GM12801 (cell line): ENCODE results near the gene NAA30.

Experiments used
- TF ChIP-seq, protein P1 (sequence below): IDR thresholded peaks from one replicate; pipeline ENCODE4 v1.5.1; 2011; ENCODE audit warnings: control low read depth; ENCODE audit not compliant: insufficient read length; ENCODE audit errors: extremely low read depth

The NAA30 gene

DNA sequence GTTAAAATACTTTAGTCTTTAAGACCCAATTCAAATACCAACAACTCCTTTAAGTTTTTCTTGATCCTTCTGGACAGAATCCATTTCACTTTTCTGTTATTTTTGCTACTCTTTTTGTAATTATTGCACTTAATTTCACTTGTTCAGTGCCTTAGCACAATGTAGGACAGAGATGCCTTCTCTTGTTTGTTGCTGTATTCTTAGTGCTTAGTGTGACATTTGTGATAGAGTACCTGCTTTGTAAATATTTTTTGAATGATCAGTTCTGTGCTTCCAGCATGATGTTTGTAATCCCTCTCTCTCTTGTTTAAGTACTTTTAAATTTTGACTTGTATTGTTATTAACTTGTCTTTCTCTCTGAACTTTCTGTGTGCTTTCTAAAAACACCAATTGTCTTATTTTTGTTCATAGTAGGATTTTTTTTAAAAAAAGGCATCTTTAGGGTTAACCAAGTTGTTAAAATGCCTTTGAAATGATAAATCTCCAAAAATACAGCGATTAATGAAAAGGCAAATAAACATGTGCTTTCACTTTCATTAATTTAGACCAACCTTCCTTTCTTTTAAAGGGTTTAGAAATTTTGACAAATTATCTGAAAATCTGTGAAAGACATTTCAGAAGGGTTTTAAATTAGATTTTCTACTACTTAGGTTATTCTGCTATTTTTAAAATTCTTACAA is 11.9 kb downstream of the NAA30 start:
- TF ChIP-seq, protein P1, sequence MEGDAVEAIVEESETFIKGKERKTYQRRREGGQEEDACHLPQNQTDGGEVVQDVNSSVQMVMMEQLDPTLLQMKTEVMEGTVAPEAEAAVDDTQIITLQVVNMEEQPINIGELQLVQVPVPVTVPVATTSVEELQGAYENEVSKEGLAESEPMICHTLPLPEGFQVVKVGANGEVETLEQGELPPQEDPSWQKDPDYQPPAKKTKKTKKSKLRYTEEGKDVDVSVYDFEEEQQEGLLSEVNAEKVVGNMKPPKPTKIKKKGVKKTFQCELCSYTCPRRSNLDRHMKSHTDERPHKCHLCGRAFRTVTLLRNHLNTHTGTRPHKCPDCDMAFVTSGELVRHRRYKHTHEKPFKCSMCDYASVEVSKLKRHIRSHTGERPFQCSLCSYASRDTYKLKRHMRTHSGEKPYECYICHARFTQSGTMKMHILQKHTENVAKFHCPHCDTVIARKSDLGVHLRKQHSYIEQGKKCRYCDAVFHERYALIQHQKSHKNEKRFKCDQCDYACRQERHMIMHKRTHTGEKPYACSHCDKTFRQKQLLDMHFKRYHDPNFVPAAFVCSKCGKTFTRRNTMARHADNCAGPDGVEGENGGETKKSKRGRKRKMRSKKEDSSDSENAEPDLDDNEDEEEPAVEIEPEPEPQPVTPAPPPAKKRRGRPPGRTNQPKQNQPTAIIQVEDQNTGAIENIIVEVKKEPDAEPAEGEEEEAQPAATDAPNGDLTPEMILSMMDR = no peak

- TF ChIP-seq, protein P1 = no peak
Measured at GRCh38 chr14:57403521-57403864, 13.1 kb downstream of the NAA30 start.

DNA sequence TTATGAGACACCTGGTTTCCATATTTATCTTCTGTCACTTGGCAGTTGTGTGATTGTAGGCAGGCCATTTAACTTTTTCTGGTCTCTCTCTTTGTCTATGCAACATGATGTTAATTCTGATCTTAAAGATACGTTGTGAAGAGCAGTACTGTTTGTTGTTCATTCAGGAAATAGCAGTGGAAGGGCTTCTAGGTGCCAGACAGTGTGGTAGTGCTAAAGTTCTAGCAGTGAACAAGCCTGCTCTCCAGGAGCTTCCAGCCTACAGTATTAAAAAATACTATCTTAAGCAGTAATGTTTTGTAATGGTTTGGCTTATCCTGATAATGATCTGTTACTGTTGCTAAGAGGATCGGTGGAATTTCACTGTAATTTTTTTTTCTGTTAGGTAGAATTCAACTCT is 15.2 kb downstream of the NAA30 start:
- TF ChIP-seq, protein P1 = no peak

- TF ChIP-seq, protein P1 = no peak
Measured at GRCh38 chr14:57408037-57408436, 17.7 kb downstream of the NAA30 start.

DNA sequence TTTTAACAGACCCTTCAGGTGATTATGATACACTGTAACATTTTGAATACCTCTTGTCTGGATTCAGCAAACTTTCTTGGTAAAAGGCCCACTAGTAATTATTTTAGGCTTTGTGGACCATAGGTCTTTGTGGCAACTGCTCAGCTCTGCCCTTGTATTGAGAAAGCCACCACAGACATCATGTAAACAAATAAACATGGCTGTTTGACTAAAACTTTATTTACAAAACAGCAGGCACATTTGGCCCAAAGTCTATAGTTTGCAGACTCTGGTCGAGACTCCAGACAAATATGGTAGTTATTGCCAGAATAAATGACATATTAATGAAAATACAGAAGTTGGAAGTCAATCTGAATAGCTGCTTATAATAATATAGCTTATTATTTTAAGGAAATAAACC is 18.2 kb downstream of the NAA30 start:
- TF ChIP-seq, protein P1 = no peak

- TF ChIP-seq, protein P1 = no peak
Measured at GRCh38 chr14:57412341-57412740, 22.0 kb downstream of the NAA30 start.

DNA sequence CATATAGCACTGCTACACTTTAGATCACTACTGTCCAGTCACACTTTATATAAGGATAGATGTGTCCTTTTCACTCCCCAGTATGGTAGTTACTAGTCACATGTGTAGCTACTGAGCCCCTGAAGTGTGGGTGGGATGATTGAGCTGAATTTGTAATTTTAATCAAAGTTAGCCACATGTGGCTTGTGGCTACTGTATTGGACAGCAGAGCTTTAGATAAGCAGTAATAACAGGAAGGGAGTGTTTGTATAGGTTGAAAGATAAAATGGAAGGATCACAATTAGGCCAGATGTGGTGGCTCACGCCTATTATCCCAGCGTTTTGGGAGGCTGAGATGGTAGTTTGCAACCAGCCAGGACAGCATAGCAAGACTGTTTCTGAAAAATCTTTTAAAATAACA is 23.5 kb downstream of the NAA30 start:
- TF ChIP-seq, protein P1 = no peak
